Parathyroid adenoma (tissue), 2 donors: ENCODE results near the gene CRYBA2.
A peak's percentile ranks its signal among the peaks of the same experiment; 100 is the strongest.

Experiments
- H2AFZ ChIP-seq: fragments of 300-600 bp; sonication (generic); one replicate; pipeline ENCODE4 v1.7.0; 2017; ENCODE audit warnings: antibody characterized with exemption, mild to moderate bottlenecking
- H3K27ac ChIP-seq: fragments of 300-600 bp; sonication (generic); one replicate; pipeline ENCODE4 v1.7.0; 2017
- H3K27me3 ChIP-seq: fragments of 300-600 bp; sonication (generic); one replicate; pipeline ENCODE4 v1.7.0; 2017; ENCODE audit warnings: low read length; ENCODE audit not compliant: control insufficient read depth, insufficient read depth
- H3K36me3 ChIP-seq: fragments of 300-600 bp; sonication (generic); one replicate; pipeline ENCODE4 v1.7.0; 2017; ENCODE audit warnings: low read length; ENCODE audit not compliant: control insufficient read depth, insufficient read depth
- H3K4me1 ChIP-seq: fragments of 300-600 bp; sonication (generic); one replicate; pipeline ENCODE4 v1.7.0; 2017; ENCODE audit warnings: control low read depth
- H3K4me2 ChIP-seq: fragments of 300-600 bp; sonication (generic); one replicate; pipeline ENCODE4 v1.7.0; 2017; ENCODE audit warnings: low read length
- H3K4me3 ChIP-seq: fragments of 300-600 bp; sonication (generic); one replicate; pipeline ENCODE4 v1.7.0; 2017; ENCODE audit warnings: low read depth, low read length
- H3K79me2 ChIP-seq: fragments of 300-600 bp; sonication (generic); one replicate; pipeline ENCODE4 v1.7.0; 2017; ENCODE audit warnings: control low read depth
- H3K9ac ChIP-seq: fragments of 300-600 bp; sonication (generic); one replicate; pipeline ENCODE4 v1.7.0; 2017; ENCODE audit warnings: mild to moderate bottlenecking
- H3K9me3 ChIP-seq: fragments of 300-600 bp; sonication (generic); one replicate; pipeline ENCODE4 v1.7.0; 2017; ENCODE audit warnings: low read length; ENCODE audit not compliant: control insufficient read depth
- CTCF ChIP-seq: fragments of 300-600 bp; sonication (generic); IDR thresholded peaks from one replicate; pipeline ENCODE4 v1.7.0; 2017; ENCODE audit warnings: antibody characterized with exemption, mild to moderate bottlenecking
- donor health status: primary hyperparathyroidism.

CRYBA2 gene

DNA sequence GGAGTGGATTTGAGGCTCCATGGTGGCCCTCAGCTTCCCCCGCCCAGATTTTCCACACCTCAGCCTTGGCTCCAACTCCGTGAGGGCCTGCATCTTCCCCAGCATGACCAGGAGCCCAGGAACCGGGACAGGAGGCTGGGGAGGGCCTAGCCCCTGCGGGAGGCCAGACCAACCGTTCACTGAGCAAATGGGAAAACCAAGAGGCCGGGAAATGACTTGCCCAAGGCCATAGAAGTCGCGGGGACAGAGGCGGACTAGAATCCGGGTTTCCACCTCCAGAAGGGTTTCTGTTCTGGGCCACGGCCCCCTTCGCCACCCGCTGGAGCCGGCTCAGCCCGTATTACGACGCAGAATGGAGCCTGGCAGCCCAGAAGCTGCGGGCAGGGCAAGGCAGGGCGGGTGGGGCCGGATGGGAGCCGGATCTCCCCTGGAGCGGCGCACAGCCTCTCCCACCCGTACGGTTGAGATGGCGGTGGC, 7.9 kb upstream of the CRYBA2 start:
- TF ChIP-seq CTCF: no peak
- H3K27me3 ChIP-seq: peaks cover 4% of the 10 kb centered on the region
- H3K27ac ChIP-seq: peak overlapping the region; percentile 100
- H3K9ac ChIP-seq: peak overlapping the region; percentile 99
- no peaks in the 10 kb centered on the region for H3K9me3 ChIP-seq
- H3K4me3 ChIP-seq: no peak overlapping the region
- peak overlapping the region; percentile 70 for H2AFZ ChIP-seq
- no peaks in the 10 kb centered on the region for H3K36me3 ChIP-seq
- no peaks in the 10 kb centered on the region for H3K79me2 ChIP-seq
- peak overlapping the region; percentile 63 for H3K4me2 ChIP-seq
- H3K4me1 ChIP-seq: peaks cover 23% of the 10 kb centered on the region

DNA sequence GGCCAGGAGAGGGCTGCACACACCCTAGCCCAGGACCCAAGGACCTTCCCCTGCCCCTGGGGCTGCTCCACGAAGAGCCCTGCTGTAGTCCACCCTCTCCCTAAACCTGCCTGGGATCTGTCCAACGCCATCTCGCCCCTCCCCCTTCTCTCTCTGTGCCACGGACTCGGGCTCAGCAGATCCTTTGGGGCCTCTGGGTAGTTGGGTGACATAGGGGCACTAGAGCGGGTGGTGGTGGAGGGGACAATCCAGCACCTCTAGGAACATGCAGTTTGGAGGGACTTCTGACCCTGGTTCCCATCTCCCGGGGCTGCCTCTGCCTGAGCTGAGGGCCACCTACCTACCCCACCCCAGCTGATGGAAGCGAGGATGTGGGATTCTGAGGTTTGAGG, 7.3 kb upstream of the CRYBA2 start:
- Histone ChIP-seq H3K9me3 (no peaks in the 10 kb centered on the region), H3K4me1 (peaks cover 28% of the 10 kb centered on the region), H2AFZ (peak overlapping the region; percentile 70), H3K4me3 (no peak overlapping the region), H3K79me2 (no peaks in the 10 kb centered on the region), H3K27me3 (peaks cover 4% of the 10 kb centered on the region), H3K4me2 (no peak overlapping the region), H3K27ac (peak overlapping the region; percentile 100), H3K36me3 (no peaks in the 10 kb centered on the region), H3K9ac (peak overlapping the region; percentile 99)
- TF ChIP-seq CTCF: no peak

GRCh38 chr2:218999881-219000568, 6.8 kb upstream of the CRYBA2 start:
- H3K27me3 ChIP-seq: peaks cover 4% of the 10 kb centered on the region
- no peak for TF ChIP-seq CTCF

DNA sequence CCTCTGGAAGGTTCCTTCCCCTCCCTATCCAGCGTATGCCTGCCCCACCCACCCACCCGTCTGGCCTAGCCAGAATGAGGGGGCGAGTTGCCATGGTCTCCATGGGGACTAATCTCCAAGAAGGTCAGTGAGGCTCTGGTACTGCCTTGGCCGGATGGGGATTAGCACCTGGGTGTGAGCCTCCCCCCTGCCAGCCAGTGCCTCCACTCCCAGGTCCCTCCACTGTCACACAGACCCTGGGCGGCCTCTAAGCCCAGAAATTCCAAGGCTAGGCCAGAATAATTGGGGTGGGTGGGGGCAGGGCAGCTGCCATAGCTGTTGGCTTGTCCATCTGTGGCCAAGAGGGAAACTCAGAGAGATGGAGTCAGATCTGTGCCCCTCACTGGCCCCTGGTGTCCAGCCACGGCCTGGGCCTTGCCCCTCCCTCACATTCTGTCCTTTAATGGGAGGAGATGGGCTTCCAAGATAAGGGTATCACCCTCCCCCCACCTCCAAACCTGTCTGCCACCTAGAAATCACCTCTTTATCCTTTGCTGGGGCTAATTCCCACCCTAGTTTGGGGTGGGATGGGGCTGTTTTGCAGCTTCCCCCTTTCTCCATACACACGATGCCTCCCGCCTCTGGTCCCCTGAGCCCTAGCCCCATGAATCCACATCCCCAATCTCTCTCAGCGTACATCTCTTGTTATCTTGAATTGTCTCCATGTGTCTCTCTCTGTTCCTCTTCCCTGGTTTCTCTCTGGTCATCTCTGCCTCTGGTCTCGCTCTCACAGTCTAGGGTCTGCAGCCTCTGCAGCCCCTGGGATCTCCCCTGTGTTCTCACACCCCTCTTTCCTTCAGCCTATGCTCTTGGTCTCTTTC, 6.0 kb upstream of the CRYBA2 start:
- Histone ChIP-seq H3K4me1 (peaks cover 30% of the 10 kb centered on the region), H2AFZ (peak overlapping the region; percentile 25), H3K27me3 (peaks cover 4% of the 10 kb centered on the region), H3K9ac (no peak overlapping the region), H3K9me3 (no peaks in the 10 kb centered on the region), H3K79me2 (no peaks in the 10 kb centered on the region), H3K27ac (peak overlapping the region; percentile 100), H3K4me2 (no peak overlapping the region), H3K4me3 (no peak overlapping the region), H3K36me3 (no peaks in the 10 kb centered on the region)
- no peak for TF ChIP-seq CTCF

More at GRCh38 chr2:218999881-219000568, 6.8 kb upstream of the CRYBA2 start:
- no peaks in the 10 kb centered on the region for H3K79me2 ChIP-seq
- peaks cover 30% of the 10 kb centered on the region for H3K4me1 ChIP-seq
- no peak overlapping the region for H3K4me2 ChIP-seq
- H2AFZ ChIP-seq: peak overlapping the region; percentile 25
- no peak overlapping the region for H3K4me3 ChIP-seq
- H3K9me3 ChIP-seq: no peaks in the 10 kb centered on the region
- peak overlapping the region; percentile 100 for H3K27ac ChIP-seq
- H3K36me3 ChIP-seq: no peaks in the 10 kb centered on the region
- peak overlapping the region; percentile 99 for H3K9ac ChIP-seq
